Smooth muscle cell of the brain vasculature (primary cell): ENCODE measurements around the gene SELL.
"Not testable (repeated sequence)": the region's sequence is repeated elsewhere in the genome, so short reads cannot be mapped to it uniquely, and the experiment has no call there.

Experiments
- DNase-seq: peaks from one replicate; pipeline ENCODE4 v3.0.0-alpha.2; 2012; ENCODE audit warnings: low read depth, low spot score

Gene SELL

GRCh38 chr1:169704797-169705196, 6.6 kb downstream of the SELL start:
- no peak for DNase-seq

- DNase-seq, result no peak
Measured at GRCh38 chr1:169701261-169702005, 10.0 kb downstream of the SELL start.

- DNase-seq, result no peak
Measured at GRCh38 chr1:169699707-169700106, 11.7 kb downstream of the SELL start.

GRCh38 chr1:169698976-169699375, 12.4 kb downstream of the SELL start:
- DNase-seq, result no peak

- no peak for DNase-seq
Measured at GRCh38 chr1:169697755-169698154, 13.7 kb downstream of the SELL start.

DNA sequence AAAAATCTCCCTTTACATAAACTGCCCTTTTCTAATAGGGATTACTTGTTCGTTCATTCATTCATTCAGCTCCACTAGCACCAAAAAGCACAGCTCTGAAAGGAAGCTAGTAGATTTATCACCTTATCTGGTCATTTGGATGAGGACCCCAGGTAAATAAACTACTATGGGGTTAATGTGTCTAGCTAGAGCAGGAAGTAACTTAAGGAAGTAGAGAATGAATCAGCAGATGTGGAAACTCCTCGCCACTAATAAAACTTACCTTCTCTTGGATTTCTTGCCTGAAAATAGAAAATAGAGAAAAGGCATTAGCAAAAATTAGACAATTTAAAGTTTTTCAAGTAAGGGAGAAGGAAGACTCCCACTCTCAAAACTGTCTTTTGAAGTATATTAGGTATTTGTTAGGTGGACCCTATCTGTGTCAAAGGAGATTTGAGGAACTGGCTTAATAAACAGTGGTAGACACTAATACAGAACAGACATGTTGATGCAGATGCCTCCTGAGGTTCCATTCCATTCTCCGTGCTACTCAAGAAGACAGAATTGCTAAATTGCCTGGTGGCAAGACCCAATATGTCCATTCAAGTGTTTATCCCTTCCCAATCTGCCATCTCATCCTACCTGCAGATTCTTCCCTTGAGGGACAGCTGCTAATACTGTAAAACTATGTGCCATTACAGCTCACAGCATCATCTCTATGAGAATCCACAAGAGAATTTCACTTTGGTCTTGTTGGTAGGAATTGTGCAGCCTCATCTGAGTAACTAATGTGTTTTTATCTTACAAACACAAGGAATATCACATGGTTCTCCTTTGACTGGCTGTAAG, 14.9 kb downstream of the SELL start:
- no peak for DNase-seq

DNA sequence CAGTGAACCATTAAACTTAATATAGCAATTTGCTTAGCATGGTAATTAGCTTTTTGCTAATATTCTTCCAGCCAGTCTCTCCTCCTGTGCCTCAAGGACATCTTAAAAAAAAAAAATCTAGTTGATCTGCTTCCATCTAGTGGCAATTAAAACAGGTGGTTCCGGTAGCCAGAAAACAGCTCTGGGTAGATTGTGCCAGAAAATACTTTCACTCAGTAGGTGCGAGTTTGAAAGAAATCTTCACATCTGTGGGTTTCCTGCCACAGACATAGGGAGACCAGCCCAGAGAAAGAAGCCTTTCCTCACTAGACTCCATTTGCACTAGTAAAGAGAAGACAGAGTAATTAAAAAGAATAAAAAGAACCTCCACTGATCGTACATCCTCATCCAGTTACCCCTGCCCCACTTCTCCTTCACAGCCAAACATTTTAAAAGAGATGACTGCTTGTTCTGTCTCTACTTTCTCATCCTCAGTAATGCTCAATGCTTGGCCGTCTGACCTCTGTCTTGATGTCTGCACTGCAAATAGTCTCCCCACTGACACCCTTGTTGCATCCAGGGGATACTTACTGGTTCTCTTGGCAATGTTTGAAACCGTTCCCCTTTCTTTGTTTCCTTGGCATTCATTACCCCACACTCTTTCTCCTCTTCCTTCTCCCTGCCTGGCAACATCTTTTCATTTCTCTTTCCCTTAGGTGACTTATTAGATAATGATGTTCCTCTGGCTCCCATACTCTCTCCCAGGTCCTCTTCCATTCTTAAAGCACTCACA, 16.9 kb downstream of the SELL start:
- DNase-seq, result no peak

GRCh38 chr1:169692756-169693460, 18.5 kb downstream of the SELL start:
- DNase-seq, result no peak

DNA sequence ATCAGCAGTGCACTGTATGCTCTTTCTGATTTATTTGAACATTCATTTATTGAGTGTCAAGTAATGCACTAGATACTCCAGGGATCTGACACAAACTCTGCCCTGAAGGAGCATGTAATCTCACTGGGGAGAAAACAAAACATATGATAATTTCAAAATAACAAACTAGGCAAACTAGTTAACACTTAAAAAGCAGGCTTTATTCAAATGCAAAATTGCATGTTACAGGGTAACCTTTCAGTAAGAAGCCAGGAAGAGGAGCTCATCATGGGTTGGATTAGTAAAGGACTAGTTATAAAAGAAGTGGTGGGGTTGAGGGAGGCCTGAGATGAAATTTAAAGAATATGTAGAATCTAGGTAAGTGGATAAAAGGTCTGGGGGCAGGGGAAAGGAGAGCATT, 20.9 kb downstream of the SELL start:
- DNase-seq, result no peak

- no peak for DNase-seq
Measured at GRCh38 chr1:169689395-169689794, 22.0 kb downstream of the SELL start.

GRCh38 chr1:169688377-169688776, 23.0 kb downstream of the SELL start:
- DNase-seq, result not testable (repeated sequence)

DNA sequence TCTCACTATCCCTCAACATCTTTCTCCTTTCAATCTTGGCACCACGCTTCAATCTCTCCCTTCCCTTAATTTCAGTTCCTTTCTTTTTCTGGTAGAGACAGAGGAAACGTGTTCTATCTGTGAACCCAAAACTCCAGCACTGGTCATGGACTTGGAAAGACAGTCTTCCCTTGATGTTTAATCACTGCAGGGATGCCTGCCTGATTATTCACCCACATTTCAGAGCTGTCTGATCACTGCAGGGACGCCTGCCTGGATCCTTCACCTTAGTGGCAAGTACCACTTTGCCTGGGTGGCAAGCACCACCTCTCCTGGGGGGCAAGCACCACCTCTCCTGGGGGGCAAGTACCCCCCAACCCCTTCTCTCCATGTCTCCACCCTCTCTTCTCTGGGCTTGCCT, 27.8 kb downstream of the SELL start:
- no peak for DNase-seq

- DNase-seq, result not testable (repeated sequence)
Measured at GRCh38 chr1:169683168-169683567, 28.3 kb downstream of the SELL start.

DNA sequence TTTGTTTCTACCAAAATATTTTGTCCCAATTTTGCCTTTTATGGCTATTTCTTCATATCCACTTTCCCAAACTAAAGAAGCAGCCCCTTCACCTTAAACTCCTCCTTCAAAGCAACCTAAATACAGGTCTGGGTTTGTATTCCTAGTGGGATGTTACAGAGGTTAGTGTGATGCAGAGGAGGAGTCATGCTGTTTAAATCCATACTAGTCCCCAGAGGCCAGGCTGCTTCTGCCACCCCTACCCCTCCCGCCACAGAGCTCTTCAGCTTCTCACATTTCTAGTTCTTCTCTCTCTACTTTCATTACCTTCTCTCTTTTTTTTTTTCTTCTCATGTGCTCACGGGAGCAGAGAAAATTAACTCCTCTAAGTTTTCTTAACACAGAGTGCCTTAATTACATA, 29.3 kb downstream of the SELL start:
- no peak for DNase-seq

DNA sequence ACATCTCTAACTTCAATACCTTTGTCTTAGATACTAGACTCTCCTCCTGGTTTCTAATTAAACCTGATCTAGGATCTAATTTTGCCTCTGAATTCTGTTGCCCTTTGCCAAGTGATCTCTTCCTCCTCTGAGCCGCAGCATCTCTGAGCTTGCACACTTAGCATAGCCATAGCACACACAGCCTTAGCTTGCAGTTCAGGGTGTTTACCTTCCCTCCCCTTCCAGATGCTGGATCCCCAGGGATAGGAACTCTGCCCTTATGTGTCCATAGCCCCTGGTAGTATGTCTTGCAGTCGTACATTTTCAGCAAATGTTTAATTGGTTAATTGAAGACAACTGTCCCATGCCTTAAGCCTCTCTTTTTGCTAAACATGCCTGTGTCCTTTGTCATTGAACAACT, 30.3 kb downstream of the SELL start:
- no peak for DNase-seq

- DNase-seq, result no peak
Measured at GRCh38 chr1:169680377-169681019, 30.9 kb downstream of the SELL start.

DNA sequence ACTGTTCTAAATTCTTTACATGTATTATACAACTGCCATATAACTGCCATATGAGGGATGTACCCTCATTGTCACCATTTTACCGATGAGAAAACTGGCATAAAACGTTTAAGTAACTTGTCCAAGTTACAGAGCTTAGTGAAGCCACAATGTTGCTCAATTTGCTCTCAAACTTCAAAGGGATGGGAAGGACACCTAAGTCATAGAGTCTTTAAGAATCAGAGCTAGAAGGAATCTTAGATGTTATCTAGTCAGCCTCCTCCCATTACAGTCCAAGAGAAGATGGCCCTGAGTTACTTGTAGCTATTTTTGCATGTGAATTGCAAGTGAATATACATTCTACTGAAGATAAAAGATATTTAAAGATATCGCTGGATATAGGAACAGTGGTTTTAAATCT, 31.7 kb downstream of the SELL start:
- DNase-seq, result no peak

DNA sequence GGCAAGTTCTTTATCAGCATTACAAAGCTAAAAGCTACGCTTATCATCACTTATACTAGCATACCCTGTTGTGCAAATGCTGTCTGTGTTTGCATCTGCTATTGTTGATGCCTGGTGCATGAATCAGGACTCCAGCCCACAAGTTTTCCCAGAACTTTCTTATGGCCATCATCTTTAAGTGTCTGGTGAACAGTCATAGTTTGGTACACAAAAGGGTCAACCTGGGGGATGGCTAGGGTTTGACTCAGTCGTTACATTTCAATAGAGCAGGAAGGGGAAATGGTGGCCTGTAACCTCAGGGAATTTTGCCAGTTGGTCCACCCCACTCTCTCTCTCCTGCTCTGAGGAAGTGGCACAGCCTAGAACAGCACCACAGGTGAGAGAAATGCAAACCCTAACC, 35.4 kb downstream of the SELL start:
- DNase-seq, result no peak

GRCh38 chr1:169670836-169671235, 40.6 kb downstream of the SELL start:
- no peak for DNase-seq

DNA sequence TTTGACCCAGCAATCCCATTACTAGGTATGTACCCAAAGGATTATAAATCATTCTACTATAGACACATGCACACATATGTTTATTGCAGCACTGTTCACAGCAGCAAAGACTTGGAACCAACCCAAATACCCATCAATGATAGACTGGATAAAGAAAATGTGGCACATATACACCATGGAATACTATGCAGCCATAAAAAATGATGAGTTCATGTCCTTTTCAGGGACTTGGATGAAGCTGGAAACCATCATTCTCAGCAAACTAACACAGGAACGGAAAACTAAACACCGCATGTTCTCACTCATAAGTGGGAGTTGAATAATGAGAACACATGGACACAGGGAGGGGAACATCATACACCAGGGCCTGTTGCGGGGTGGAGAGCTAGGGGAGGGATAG, 41.2 kb downstream of the SELL start:
- DNase-seq, result not testable (repeated sequence)
